SK-N-SH treated with all-trans-retinoic acid at 6 μM for 48 hours (cell line): ENCODE data around the gene CENPO.

Experiments used
- ATAC-seq: fragments of 200-7000 bp; cut with Tn5 transposase; 3 replicates; pipeline ENCODE4 v1.9.1; 2020; ENCODE audit warnings: mild to moderate bottlenecking, moderate library complexity
- ARNTL ChIP-seq: fragments of 450-650 bp; formaldehyde crosslinking; IDR thresholded peaks from 2 replicates; pipeline ENCODE4 v1.5.0; 2020; ENCODE audit warnings: low read depth, mild to moderate bottlenecking, moderate library complexity, borderline replicate concordance
- BACH2 ChIP-seq: fragments of 250-450 bp; sonication (Bioruptor Pico); IDR thresholded peaks from 2 replicates; pipeline ENCODE4 v1.9.0; 2021; ENCODE audit warnings: mild to moderate bottlenecking, borderline replicate concordance
- CREB5 ChIP-seq: fragments of 250-450 bp; sonication (Bioruptor Pico); IDR thresholded peaks from 2 replicates; pipeline ENCODE4 v1.5.1; 2020; ENCODE audit warnings: low read depth, mild to moderate bottlenecking, moderate library complexity
- CSDC2 ChIP-seq: fragments of 250-450 bp; sonication (Bioruptor Pico); IDR thresholded peaks from 2 replicates; pipeline ENCODE4 v1.5.0; 2020; ENCODE audit warnings: mild to moderate bottlenecking, moderate library complexity
- CSRNP3 ChIP-seq: fragments of 250-450 bp; sonication (Bioruptor Pico); IDR thresholded peaks from 2 replicates; pipeline ENCODE4 v1.5.1; 2021; ENCODE audit warnings: mild to moderate bottlenecking, moderate library complexity
- ESRRG ChIP-seq: fragments of 250-450 bp; sonication (Bioruptor Pico); IDR thresholded peaks from 2 replicates; pipeline ENCODE4 v1.6.1; 2021; ENCODE audit warnings: mild to moderate bottlenecking
- ISL1 ChIP-seq: fragments of 250-450 bp; sonication (Bioruptor Pico); IDR thresholded peaks from 2 replicates; pipeline ENCODE4 v2.1.2; 2022; ENCODE audit warnings: mild to moderate bottlenecking, moderate library complexity
- PATZ1 ChIP-seq: fragments of 250-450 bp; sonication (Bioruptor Pico); IDR thresholded peaks from 2 replicates; pipeline ENCODE4 v1.8.0; 2020; ENCODE audit warnings: mild to moderate bottlenecking, moderate library complexity, borderline replicate concordance
- POU6F1 ChIP-seq: fragments of 250-450 bp; sonication (Bioruptor Pico); IDR thresholded peaks from 2 replicates; pipeline ENCODE4 v1.8.0; 2021; ENCODE audit warnings: low read depth, mild to moderate bottlenecking, moderate library complexity, borderline replicate concordance
- RARB ChIP-seq: fragments of 250-450 bp; sonication (Bioruptor Pico); IDR thresholded peaks from 2 replicates; pipeline ENCODE4 v1.8.0; 2021; ENCODE audit warnings: mild to moderate bottlenecking, moderate library complexity
- SNAI2 ChIP-seq: fragments of 250-450 bp; sonication (Bioruptor Pico); IDR thresholded peaks from 2 replicates; pipeline ENCODE4 v1.5.0; 2020; ENCODE audit warnings: mild to moderate bottlenecking, moderate library complexity
- TCF4 ChIP-seq: fragments of 250-450 bp; sonication (Bioruptor Pico); IDR thresholded peaks from 2 replicates; pipeline ENCODE4 v1.8.0; 2021; ENCODE audit warnings: mild to moderate bottlenecking, moderate library complexity, borderline replicate concordance
- TOX ChIP-seq: fragments of 250-450 bp; sonication (Bioruptor Pico); IDR thresholded peaks from 2 replicates; pipeline ENCODE4 v1.8.0; 2021; ENCODE audit warnings: mild to moderate bottlenecking, moderate library complexity, borderline replicate concordance
- TSHZ2 ChIP-seq: fragments of 250-450 bp; sonication (Bioruptor Pico); IDR thresholded peaks from 2 replicates; pipeline ENCODE4 v1.5.0; 2020; ENCODE audit warnings: mild to moderate bottlenecking, moderate library complexity
- ZC3H10 ChIP-seq: fragments of 250-450 bp; sonication (Bioruptor Pico); IDR thresholded peaks from 2 replicates; pipeline ENCODE4 v1.5.1; 2021; ENCODE audit warnings: mild to moderate bottlenecking, moderate library complexity
- ZFP3 ChIP-seq: fragments of 250-450 bp; sonication (Bioruptor Pico); IDR thresholded peaks from 2 replicates; pipeline ENCODE4 v1.5.0; 2020; ENCODE audit warnings: mild to moderate bottlenecking, moderate library complexity
- ZFP30 ChIP-seq: fragments of 450-650 bp; formaldehyde crosslinking; IDR thresholded peaks from 2 replicates; pipeline ENCODE4 v1.5.0; 2022; ENCODE audit warnings: mild to moderate bottlenecking, moderate library complexity
- ZNF70 ChIP-seq: fragments of 450-650 bp; formaldehyde crosslinking; IDR thresholded peaks from 2 replicates; pipeline ENCODE4 v1.5.0; 2020; ENCODE audit warnings: mild to moderate bottlenecking, moderate library complexity
- ZNF8 ChIP-seq: fragments of 450-650 bp; formaldehyde crosslinking; IDR thresholded peaks from 2 replicates; pipeline ENCODE4 v1.5.0; 2020; ENCODE audit warnings: mild to moderate bottlenecking, moderate library complexity

The CENPO gene

GRCh38 chr2:24838541-24838940 is 45.3 kb downstream of the CENPO start:
- no peak for TF ChIP-seq ZFP3 (CRISPR knock-in tag)
- TF ChIP-seq TSHZ2 (CRISPR knock-in tag): no peak
- no peak for TF ChIP-seq SNAI2 (CRISPR knock-in tag)
- no peak for TF ChIP-seq ESRRG (CRISPR knock-in tag)
- TF ChIP-seq CREB5 (CRISPR knock-in tag): no peak
- TF ChIP-seq ZFP30 (CRISPR knock-in tag): no peak
- TF ChIP-seq CSDC2 (CRISPR knock-in tag): no peak
- no peak for TF ChIP-seq ZNF8 (CRISPR knock-in tag)
- no peak for TF ChIP-seq ZC3H10
- no peak for TF ChIP-seq PATZ1 (CRISPR knock-in tag)
- no peak for TF ChIP-seq BACH2 (CRISPR knock-in tag)
- no peak for TF ChIP-seq ZNF70 (CRISPR knock-in tag)
- no peak for TF ChIP-seq CSRNP3 (CRISPR knock-in tag)
- TF ChIP-seq TOX (CRISPR knock-in tag): no peak
- TF ChIP-seq POU6F1 (CRISPR knock-in tag): no peak
- no peak for TF ChIP-seq RARB
- TF ChIP-seq ARNTL (CRISPR knock-in tag): no peak
- TF ChIP-seq TCF4: no peak
- ATAC-seq: no peak

GRCh38 chr2:24839729-24840128 is 46.5 kb downstream of the CENPO start:
- ATAC-seq: no peak
- no peak for TF ChIP-seq ISL1 (CRISPR knock-in tag)
- TF ChIP-seq CSRNP3 (CRISPR knock-in tag): no peak

- no peak for ATAC-seq
- TF ChIP-seq ZNF70 (CRISPR knock-in tag): no peak
- TF ChIP-seq CSRNP3 (CRISPR knock-in tag): no peak
- TF ChIP-seq, all 23 proteins: peak for 0
Observed at GRCh38 chr2:24840164-24840869, 47.1 kb downstream of the CENPO start.
